Natural killer cell (primary cell): ENCODE measurements around the gene PEAK1. TPM values are rescaled to one million over a fixed set of nuclear protein-coding genes. Genes with fewer than 3 reads are reported as not detected.

Experiments
- ATAC-seq, 3 donors: fragments of 150-1000 bp in 2 of 3; fragments of 200-7000 bp in 1 of 3; cut with Tn5 transposase; 1 replicate in 1 of 3; 2 replicates in 2 of 3; pipeline ENCODE4 v1.10.0; 2021; ENCODE audit warnings: mild to moderate bottlenecking in 2 of 3, moderate library complexity in 2 of 3
- DNase-seq, 2 donors: peaks; one replicate each; pipeline versions ENCODE4 v3.0.0 to v3.0.0-alpha.2; 2013 to 2021; ENCODE audit warnings: mixed read lengths in 1 of 2
- H3K27ac ChIP-seq: one replicate; pipeline ENCODE4 v1.5.1; 2013; ENCODE audit warnings: mild to moderate bottlenecking, low read length
- H3K27me3 ChIP-seq: one replicate; pipeline ENCODE4 v1.6.1; 2013; ENCODE audit warnings: low read length; ENCODE audit not compliant: control insufficient read depth, insufficient read depth
- H3K36me3 ChIP-seq: one replicate; pipeline ENCODE4 v1.6.1; 2013; ENCODE audit warnings: low read length; ENCODE audit not compliant: control insufficient read depth, insufficient read depth
- H3K4me1 ChIP-seq: one replicate; pipeline ENCODE4 v1.6.1; 2013; ENCODE audit warnings: low read length; ENCODE audit not compliant: control insufficient read depth, insufficient read depth
- H3K4me3 ChIP-seq: one replicate; pipeline ENCODE4 v1.5.1; 2013; ENCODE audit warnings: low read length
- H3K9me3 ChIP-seq: one replicate; pipeline ENCODE4 v1.6.1; 2013; ENCODE audit warnings: low read length; ENCODE audit not compliant: control insufficient read depth, insufficient read depth
- H3K27ac Mint-ChIP-seq, 2 donors: one replicate each; pipeline ENCODE4 v1.8.0; 2022; ENCODE audit warnings: mild to moderate bottlenecking in 2 of 2, mixed read lengths in 2 of 2, moderate library complexity in 1 of 2
- H3K27me3 Mint-ChIP-seq, 2 donors: one replicate each; pipeline ENCODE4 v1.8.0; 2022; ENCODE audit warnings: low read depth in 2 of 2, mixed read lengths in 2 of 2
- H3K36me3 Mint-ChIP-seq: one replicate; pipeline ENCODE4 v1.8.0; 2022; ENCODE audit warnings: mixed read lengths
- H3K4me1 Mint-ChIP-seq, 2 donors: one replicate each; pipeline ENCODE4 v1.8.0; 2022; ENCODE audit warnings: mixed read lengths in 2 of 2
- H3K4me3 Mint-ChIP-seq: one replicate; pipeline ENCODE4 v1.8.0; 2022; ENCODE audit warnings: mild to moderate bottlenecking, moderate library complexity, mixed read lengths
- H3K9me3 Mint-ChIP-seq, 2 donors: one replicate each; pipeline ENCODE4 v1.8.0; 2022; ENCODE audit warnings: mixed read lengths in 2 of 2
- CTCF ChIP-seq: fragments of 200-600 bp; IDR thresholded peaks from one replicate; pipeline ENCODE4 v1.8.0; 2022; ENCODE audit warnings: antibody characterized with exemption
- WGBS: methylation state at CpG from one replicate; pipeline ENCODE4 v1.1.7; 2013; ENCODE audit warnings: missing lambda C conversion rate; ENCODE audit not compliant: insufficient coverage; 5-methylcytosine and 5-hydroxymethylcytosine counted together
- intact Hi-C: fragments of 100-400 bp; cut with micrococcal nuclease; formaldehyde crosslinking; loops from one replicate; pipeline ENCODE4 v1.14.2; 2022
- total RNA-seq, 4 donors: library from RNA; stranded (reverse); fragments of 120-200 nt in 1 of 4; gene quantifications; one replicate each; pipeline versions ENCODE4 v1.2.3 to v1.2.4, GENCODE V29; 2013 to 2022

Gene PEAK1
- total RNA-seq, 3 donors from 2014 or later (not counting 1 experiment from before 2014, with no cell fraction given), result 59.3 to 73.9 (median 69.1) TPM

GRCh38 chr15:77326366-77326765 lies 93.5 kb downstream of the PEAK1 start:
- TF ChIP-seq CTCF, result no peak
- 100% methylated on average over 2 of the region's 2 CpGs for WGBS
- Histone ChIP-seq H3K4me1 (no peaks in the 10 kb centered on the region), H3K4me3 (no peak overlapping the region), H3K9me3 (no peaks in the 10 kb centered on the region), H3K36me3 (no peaks in the 10 kb centered on the region), H3K27me3 (no peaks in the 10 kb centered on the region), H3K27ac (no peak overlapping the region)
- DNase-seq (no peak), ATAC-seq (no peak)
- no peak overlapping the region for H3K27ac Mint-ChIP-seq
- no peaks in the 10 kb centered on the region for H3K27me3 Mint-ChIP-seq
- intact Hi-C loops, result no loop called here
- peaks cover 0 to 2% of the 10 kb centered on the region in 2 donors for H3K9me3 Mint-ChIP-seq
- peaks cover 11 to 16% of the 10 kb centered on the region in 2 donors for H3K4me1 Mint-ChIP-seq
- H3K36me3 Mint-ChIP-seq, result no peaks in the 10 kb centered on the region
- H3K4me3 Mint-ChIP-seq, result no peak overlapping the region

DNA sequence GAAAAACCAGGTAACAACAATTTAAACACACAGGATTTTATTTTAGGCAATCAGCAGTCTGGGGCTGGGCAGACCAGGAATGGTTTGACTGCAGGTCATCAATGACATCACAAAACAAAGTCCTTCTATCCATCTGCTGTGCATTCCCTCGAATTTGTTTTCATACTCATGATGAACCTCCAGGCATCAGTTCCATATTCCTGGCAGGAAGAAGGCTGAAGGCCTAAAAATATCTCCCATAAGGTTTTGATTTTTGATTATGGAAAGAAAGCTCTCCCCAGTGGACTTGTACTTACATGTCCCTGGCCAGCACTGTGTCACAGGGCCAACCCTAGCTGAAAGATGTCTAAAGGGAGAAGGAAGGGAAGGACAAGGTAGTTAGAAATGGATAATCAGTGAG lies 107.4 kb downstream of the PEAK1 start:
- H3K4me3 Mint-ChIP-seq, result no peak overlapping the region
- no peak overlapping the region for H3K4me3 ChIP-seq

DNA sequence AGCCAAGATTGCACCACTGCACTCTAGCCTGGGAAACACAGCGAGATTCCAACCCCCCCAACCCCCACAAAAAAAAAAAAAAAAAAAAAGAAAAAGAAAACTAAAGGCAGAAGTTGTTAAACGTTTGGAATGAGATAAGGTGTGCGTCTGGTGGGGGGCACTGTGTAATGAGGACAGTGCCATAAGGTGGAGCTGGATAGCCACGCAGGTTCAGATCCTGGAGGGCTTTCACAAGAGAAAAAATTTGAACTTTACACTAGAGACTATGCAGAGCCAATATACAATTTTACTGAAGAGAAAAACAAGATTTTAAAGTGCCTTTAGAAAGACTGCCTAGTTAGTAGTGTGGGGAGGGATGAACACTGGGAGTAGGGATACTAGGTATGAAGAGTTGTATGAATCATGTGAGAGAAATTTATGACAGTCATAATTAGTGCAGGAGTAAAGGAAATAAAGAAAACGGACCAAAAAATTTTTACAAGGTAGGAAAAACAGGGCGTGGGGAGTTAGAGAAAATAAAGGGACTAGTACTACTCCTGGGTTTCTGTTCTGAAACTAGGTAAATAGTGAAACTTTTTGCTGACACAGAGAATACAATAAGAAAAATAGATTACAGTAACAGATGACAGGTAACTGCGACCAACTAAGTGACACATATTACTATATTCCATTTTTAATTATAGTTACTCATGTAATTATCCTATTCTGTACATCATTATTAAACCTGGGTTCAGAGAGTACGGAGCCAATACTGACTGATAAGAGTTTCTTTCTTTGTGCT lies 108.1 kb downstream of the PEAK1 start:
- WGBS, result 88% methylated on average over 6 of the region's 8 CpGs
- H3K27ac Mint-ChIP-seq, result peak overlapping the region in 1 of 2 donors; percentile 14
- no peaks in the 10 kb centered on the region for H3K36me3 Mint-ChIP-seq
- Histone ChIP-seq H3K27me3 (no peaks in the 10 kb centered on the region), H3K27ac (no peak overlapping the region), H3K4me3 (no peak overlapping the region), H3K4me1 (no peaks in the 10 kb centered on the region), H3K9me3 (no peaks in the 10 kb centered on the region), H3K36me3 (no peaks in the 10 kb centered on the region)
- H3K4me3 Mint-ChIP-seq, result no peak overlapping the region
- H3K9me3 Mint-ChIP-seq, result no peaks in the 10 kb centered on the region
- no peak for ATAC-seq
- DNase-seq, result no peak
- intact Hi-C loops, result no loop called here
- TF ChIP-seq CTCF, result no peak
- no peaks in the 10 kb centered on the region for H3K27me3 Mint-ChIP-seq
- H3K4me1 Mint-ChIP-seq, result peaks cover 24 to 30% of the 10 kb centered on the region in 2 donors

More for the DNA sequence above, 107.4 kb downstream of the PEAK1 start:
- Histone ChIP-seq H3K9me3 (no peaks in the 10 kb centered on the region), H3K27ac (no peak overlapping the region), H3K27me3 (no peaks in the 10 kb centered on the region), H3K4me1 (no peaks in the 10 kb centered on the region), H3K36me3 (no peaks in the 10 kb centered on the region)
- no peaks in the 10 kb centered on the region for H3K36me3 Mint-ChIP-seq
- H3K4me1 Mint-ChIP-seq, result peaks cover 24 to 27% of the 10 kb centered on the region in 2 donors
- DNase-seq (no peak), ATAC-seq (no peak)
- intact Hi-C loops, result no loop called here
- 86% methylated on average over 1 of the region's 1 CpG for WGBS
- no peaks in the 10 kb centered on the region for H3K9me3 Mint-ChIP-seq
- H3K27me3 Mint-ChIP-seq, result no peaks in the 10 kb centered on the region
- no peak overlapping the region for H3K27ac Mint-ChIP-seq
- TF ChIP-seq CTCF, result no peak

DNA sequence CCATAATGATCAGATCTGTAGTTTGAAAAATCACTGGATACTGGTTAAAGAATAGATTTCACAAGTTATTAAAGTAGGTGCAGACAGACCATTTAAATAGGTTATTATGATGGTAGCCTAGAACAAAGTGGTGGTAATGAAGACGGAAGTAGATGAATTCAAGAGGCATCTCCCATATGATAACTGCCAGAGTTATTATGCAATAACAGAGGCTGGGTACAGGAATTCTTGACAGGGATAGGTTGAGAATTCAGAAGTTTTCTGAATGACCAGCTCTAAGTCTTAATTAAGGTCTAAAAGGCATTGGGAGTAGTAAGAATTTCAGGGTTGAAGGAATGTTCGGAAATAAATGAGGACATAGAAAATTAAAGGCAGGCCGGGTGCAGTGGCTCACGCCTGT lies 108.9 kb downstream of the PEAK1 start:
- Mint-ChIP-seq H3K27ac (no peak overlapping the region), H3K9me3 (no peaks in the 10 kb centered on the region), H3K27me3 (no peaks in the 10 kb centered on the region), H3K4me1 (peaks cover 24 to 30% of the 10 kb centered on the region in 2 donors), H3K4me3 (no peak overlapping the region), H3K36me3 (no peaks in the 10 kb centered on the region)
- no peaks in the 10 kb centered on the region for H3K27me3 ChIP-seq
- ATAC-seq (no peak), DNase-seq (no peak)
- no peak for TF ChIP-seq CTCF
- no peak overlapping the region for H3K4me3 ChIP-seq
- WGBS, result 100% methylated on average over 4 of the region's 4 CpGs
- intact Hi-C loops, result no loop called here
- no peaks in the 10 kb centered on the region for H3K36me3 ChIP-seq
- no peaks in the 10 kb centered on the region for H3K9me3 ChIP-seq
- no peak overlapping the region for H3K27ac ChIP-seq
- H3K4me1 ChIP-seq, result no peaks in the 10 kb centered on the region
